Astrocyte of the cerebellum (primary cell): ENCODE results near the gene TLK2.
A peak's percentile ranks its signal among the peaks of the same experiment; 100 is the strongest.

Source experiments
- DNase-seq: peaks from one replicate; pipeline ENCODE4 v3.0.0-alpha.2; 2011; ENCODE audit warnings: low read depth
- H3K4me3 ChIP-seq: 2 replicates; pipeline ENCODE4 v1.5.1; 2011; ENCODE audit warnings: mild to moderate bottlenecking, low read depth, low read length, moderate library complexity
- in situ Hi-C: cut with HindIII; loops from 2 replicates; pipeline ENCODE4 v1.10.0; 2017; ENCODE audit warnings: low sequenced_read_pairs
- TF ChIP-seq, protein P1 (sequence below): IDR thresholded peaks from 2 replicates; pipeline ENCODE4 v1.5.1; 2012; ENCODE audit warnings: low read length, low read depth, moderate library complexity, mild to moderate bottlenecking; ENCODE audit errors: missing control alignments

Gene TLK2

DNA sequence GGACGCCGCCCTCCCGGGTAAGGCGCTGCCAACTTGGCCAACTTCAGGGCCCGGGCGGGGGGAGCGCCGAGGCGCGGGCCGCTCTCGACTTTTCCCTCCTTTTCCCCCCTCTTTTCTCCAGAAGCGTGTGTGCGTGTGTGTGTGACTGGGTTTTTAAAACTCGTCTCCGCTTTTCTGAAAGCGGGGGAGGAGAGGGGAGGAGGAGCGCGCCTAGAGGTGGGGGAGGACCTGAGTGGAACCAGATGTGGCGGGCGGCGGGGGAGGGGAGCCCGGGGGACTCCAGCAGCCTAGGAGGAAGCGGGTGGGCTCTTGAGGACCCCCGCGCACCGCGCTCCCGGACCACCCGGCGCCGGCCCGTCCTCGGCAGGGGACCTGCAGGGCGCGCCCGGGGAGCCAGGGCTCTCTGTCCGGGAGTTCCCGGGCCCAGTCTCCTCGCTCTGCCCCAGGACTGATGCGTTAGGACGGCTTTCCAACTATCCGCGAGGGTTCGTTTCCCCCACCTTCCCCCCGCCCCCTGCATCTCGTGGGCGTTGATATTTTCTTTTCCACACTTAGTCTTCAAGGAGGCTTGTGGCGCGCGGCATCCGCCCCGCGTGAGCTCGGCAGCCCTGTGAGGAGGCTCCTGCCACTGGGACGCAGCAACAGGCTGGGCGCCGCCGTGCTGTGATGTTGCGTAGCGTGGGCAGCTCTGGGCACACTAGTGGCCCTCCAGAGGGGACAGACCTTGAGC, 149.4 kb downstream of the TLK2 start:
- in situ Hi-C loops: no loop called here
- TF ChIP-seq, protein P1, sequence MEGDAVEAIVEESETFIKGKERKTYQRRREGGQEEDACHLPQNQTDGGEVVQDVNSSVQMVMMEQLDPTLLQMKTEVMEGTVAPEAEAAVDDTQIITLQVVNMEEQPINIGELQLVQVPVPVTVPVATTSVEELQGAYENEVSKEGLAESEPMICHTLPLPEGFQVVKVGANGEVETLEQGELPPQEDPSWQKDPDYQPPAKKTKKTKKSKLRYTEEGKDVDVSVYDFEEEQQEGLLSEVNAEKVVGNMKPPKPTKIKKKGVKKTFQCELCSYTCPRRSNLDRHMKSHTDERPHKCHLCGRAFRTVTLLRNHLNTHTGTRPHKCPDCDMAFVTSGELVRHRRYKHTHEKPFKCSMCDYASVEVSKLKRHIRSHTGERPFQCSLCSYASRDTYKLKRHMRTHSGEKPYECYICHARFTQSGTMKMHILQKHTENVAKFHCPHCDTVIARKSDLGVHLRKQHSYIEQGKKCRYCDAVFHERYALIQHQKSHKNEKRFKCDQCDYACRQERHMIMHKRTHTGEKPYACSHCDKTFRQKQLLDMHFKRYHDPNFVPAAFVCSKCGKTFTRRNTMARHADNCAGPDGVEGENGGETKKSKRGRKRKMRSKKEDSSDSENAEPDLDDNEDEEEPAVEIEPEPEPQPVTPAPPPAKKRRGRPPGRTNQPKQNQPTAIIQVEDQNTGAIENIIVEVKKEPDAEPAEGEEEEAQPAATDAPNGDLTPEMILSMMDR: peak; percentile 4
- no peak for DNase-seq
- peak overlapping the region; percentile 81 for H3K4me3 ChIP-seq

DNA sequence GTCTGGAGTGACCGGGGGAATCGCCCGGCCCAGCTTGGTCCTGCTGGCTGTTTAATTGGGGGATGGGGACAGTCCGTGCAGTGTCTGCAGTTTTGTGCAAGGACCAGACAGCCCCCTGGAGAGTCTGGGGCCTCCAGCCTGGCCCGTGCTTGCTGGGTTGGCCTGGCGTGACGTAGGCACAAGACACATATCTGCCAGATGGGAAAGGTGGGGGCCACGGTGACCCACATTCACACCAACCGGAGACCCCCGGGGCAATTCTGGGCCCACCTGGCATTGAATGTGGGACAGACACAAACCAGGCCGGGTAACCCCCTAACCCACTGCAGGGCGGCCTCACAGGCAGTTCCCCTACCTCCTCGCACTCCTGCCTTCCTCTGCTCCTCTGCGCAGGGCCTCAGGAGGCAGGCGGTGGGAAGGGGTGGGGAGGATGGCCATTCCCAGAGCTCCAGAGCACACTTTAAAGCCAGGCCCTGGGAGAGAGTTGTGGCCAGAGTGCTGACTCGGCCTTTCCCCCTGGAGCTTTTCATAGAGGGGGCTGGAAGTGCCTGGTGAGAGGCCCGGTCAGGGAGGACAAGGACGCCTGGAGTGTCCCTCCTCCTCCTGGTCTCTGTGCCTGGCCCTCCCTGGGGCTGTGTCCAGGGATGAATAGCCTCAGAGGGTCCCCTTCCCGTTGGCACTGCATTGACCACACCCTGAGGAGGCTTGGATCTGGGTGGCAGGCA, 150.4 kb downstream of the TLK2 start:
- peak overlapping the region; percentile 81 for H3K4me3 ChIP-seq
- no peak for DNase-seq
- in situ Hi-C loops: no loop called here
- TF ChIP-seq, protein P1: no peak

DNA sequence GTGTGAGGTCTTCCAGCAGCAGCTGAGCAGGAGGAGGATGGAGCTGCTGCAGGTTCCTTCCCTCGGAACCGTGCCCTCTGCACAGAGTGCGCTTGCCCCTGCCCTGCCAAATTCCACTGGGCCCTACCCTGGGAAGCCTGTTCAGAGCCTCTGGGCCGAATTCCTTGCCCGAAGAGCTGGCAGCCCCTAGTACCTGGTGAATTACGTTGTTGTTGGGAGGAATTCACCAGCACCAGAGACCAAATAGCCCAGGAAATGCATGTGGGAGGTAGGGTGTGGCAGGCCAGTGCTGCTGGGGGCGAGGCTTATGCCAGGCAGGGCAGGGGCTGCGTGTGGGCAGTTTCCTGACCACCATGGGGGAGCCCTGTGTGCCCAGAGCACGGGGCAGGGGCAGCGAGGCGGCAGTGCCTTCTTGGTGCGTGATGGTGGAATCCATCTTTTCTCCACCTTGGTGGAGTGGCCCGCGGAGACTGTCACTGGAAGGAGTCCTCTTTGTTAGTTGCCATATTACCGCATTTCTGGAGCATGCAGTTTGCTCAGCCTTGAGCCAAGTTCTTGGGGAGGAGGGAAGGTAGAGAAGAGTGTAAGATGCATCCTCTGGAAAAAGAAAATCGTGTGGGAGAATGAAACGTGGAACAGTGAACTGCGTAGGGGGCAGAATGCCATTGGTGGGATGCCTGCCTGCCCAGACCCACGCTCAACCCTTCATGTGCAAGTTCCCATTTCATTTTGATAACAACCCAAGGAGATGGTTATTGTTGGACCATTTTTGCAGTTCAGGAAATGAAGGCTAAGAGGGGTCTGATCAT, 151.1 kb downstream of the TLK2 start:
- in situ Hi-C loops: no loop called here
- DNase-seq: no peak
- TF ChIP-seq, protein P1: no peak
- H3K4me3 ChIP-seq: peak overlapping the region; percentile 81

DNA sequence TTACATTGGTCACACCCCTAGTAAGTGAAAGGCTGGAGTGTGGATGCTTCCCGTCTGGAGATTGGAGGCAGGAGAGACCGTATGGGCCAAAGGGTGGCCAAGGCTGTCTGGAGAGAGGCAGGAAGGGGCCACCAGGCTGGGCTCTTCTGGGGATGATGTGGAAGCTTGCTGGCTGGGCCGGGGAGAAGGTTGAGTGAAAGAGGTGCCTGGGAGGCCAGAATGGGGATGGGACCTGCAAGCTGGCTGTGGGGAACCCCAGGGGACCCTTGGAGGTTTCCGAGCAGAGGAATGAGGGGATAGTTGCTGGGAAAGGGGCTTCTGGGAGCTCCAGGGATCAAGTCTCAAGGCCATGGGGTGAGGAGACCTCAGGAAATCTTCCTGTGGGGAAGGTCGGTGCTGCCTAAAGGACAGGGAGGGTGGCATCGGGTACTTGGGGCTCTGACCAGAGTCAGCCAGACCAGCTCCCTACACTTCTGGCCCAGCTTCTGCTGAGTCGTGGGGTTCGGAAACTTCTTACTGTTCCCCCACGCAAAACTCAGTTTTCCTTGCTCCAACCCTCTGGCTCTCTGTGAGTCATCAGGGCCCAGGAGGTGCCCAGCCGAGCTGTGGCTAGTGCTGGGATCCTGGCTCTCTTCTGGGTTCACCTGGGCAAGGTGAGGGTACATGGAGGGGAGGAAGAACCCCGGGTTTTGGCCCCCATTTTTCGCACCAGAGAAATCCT, 151.9 kb downstream of the TLK2 start:
- no peak for DNase-seq
- TF ChIP-seq, protein P1: no peak
- in situ Hi-C loops: no loop called here
- H3K4me3 ChIP-seq: peak overlapping the region; percentile 81

DNA sequence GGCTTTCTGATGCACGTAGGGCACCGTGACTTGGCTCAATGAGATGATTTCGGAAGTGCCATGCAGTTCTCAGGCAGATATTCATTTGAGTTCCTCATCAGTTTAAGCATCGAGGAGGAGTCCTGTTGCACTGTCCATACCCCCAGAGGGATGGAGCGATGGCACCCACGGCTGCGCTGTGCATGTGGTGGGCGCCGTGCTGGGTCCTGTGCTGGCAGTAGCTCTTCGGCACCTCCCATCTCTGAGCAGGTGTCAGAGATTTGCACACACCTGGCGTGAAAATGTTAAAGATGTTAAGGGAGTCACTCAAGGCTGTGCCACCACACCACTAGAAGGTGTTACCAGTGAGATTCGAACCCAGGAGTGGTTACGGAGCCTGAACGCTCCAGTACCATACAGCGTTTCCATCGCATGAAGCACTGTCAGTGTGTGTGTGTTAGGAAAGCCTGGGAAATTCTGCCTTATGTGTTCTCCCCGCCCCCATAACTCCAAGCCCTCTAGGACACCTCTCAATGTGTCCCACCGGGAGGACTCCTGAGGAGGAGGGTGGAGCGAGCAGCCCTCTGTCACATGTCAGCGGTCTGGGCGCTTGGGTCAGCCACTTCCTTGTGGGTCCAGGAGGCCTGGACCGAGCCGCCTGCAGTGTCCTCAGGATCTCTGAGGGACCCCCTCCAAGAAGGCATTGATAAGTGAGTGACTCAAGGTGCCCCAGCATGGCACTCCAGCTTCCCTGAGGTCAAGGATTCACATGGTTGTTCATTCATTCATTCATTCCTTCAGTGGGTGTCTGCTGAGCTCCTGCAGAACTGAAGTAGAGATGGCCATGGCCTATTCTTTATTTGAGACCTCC, 152.7 kb downstream of the TLK2 start:
- H3K4me3 ChIP-seq: no peak overlapping the region
- DNase-seq: no peak
- in situ Hi-C loops: no loop called here
- TF ChIP-seq, protein P1: no peak
